ENCODE data around the gene LRRC34.

Gene LRRC34

DNA sequence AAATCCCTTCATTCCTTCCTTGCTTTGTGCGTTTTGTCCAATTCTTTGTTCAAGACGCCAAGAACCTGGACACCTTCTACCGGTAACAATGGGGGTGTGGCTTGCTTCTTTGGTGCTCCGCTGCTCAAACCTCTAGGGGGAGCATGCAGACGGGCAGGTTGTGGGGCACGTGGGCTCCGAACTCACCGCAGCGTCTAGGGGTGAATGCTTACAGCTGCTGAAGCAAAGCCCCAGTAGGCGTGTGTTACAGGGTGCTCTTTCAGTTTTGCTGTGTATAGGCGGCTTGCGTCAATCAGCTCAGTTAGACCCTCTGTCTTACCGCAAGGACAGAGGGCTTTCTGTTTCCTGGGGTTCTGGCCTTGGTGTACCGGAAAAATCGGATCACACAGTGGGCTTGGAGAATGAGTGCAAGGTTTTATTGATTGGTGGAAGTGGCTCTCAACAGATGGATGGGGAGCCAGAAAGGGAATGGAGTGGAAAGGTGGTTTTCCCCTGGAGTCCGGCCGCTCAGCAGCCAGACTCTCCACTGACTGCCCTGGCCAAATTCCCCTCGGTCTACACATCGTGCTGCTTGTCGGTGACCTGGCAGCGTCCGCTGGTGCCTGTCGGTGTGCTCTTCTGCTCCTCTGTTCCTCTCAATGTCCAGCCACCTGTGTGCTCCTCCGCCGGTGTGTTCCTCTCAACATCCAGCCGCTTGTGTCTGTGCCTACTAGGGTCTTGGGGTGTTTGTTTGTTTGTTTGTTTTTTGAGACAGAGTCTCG is 1.2 kb upstream of the LRRC34 start:
- peak; percentile 30 to 69 (median 50) for DNase-seq

DNA sequence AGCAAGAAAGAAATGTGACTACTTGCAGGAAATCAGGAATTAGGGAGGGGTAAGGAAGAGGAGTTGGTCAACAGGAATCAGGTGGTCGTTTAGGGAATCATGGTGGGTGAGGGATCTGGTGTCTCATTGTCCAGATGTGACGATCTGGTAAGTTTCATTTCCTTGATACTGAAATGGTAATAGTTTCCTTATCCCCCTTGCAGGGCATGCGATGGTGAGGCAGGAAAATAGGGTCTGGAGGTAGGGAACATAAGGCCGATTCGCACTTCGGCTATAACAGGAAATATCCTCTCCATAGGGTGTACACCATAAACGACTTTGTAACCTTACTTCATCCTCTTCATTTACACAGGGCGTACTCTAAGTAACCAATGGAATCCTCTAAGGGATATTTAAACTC is 574 bp upstream of the LRRC34 start:
- peak in 2 of 4 experiments; percentile 4 to 10 for DNase-seq

DNA sequence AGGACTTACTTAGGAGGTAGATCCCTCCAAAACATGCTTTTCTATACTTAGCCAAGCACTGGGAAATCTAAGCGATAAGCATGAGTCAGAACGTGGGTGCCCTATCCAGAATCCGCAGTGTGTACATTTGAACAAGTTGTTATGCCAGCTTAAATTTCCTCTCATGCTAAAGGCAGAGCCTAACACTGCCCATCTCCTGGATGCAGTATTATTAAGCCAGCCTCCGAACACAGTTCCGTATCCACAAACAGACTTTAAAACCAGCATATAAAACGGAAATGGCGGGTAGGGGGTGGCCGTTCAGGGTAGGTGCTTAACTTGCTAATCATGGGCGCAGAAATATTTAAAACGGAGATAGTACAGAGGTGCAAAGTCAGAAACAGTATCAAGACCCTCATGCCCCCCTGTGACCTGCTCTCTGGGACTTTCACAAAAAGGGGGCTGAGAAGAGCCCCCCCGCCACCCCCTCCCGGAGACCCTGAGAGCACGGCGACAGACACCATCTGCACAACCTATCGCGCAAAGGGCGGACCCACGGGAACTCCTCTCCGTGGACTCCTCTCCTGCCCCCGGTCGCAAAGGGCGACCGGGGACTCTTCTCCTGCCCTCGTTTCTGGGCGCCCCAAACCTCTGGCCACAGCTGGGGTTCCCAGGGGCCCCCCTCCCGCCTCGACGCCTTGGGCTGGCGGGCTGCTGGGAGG is 923 bp downstream of the LRRC34 start:
- peak in 2 of 4 experiments; percentile 17 to 34 for DNase-seq

DNA sequence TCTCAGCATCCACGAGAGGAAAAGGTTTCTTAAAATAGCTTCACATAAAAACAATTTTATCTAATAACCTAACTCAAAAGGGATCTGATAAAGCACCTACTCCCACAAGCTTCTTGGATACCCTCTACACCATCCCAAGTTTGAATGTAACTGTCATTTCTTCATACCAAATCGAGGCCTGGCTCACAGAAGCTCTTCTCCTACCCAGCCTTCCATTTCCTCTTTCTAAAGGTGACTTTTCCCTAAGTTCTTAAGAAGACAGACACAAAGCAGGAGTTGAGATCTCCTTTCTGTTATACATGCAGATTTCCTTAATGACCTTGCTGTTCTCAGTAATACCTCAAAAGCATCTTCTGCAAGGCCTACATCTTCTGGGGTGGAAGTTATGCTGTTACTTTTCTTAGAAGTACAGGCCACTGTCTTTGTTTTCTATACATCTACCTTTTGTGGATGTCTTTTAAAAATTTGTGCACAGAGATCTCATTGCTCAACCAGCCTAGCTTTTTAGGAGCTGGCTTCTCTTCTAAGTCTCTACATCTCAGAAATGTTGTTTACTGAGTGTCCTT is 3.4 kb downstream of the LRRC34 start:
- peak in 1 of 4 experiments; percentile 11 for DNase-seq

DNA sequence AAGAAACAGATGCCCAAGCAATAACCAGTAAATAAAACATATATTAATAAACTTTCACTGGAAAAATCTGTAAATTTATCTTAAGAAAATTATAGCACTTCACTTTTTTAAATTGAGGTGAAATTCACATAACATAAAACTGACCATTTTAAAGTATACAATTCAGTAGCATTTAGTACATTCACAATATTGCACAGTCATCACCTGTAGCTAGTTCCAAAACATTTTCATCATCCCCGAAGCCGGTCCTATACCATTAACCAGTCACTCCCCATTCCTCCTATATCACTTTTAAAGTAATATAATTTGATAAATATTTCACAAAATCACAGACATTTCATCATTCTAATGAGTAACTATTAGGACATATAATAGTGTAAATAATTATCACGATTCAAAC is 8.0 kb downstream of the LRRC34 start:
- no peak for DNase-seq

DNA sequence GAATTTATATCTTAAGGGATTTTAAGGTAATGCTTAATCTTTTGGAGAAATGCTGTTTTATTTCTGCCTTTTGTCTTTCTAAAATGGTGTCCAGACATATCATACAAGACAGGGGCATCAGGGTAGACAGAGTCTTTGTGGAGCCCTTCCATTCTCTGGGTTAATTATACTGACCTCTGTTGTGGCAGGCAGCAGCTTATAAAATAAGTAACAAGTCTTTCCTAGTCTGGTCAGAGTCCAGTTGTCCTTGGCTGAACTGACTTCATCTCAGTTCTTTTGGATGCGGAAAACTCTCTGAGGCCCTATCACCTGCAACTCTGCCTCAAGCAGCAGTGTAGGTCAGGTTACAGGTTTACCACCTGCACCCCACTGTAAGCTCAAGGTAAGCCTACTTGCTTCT is 20.3 kb downstream of the LRRC34 start:
- no peak for DNase-seq

DNA sequence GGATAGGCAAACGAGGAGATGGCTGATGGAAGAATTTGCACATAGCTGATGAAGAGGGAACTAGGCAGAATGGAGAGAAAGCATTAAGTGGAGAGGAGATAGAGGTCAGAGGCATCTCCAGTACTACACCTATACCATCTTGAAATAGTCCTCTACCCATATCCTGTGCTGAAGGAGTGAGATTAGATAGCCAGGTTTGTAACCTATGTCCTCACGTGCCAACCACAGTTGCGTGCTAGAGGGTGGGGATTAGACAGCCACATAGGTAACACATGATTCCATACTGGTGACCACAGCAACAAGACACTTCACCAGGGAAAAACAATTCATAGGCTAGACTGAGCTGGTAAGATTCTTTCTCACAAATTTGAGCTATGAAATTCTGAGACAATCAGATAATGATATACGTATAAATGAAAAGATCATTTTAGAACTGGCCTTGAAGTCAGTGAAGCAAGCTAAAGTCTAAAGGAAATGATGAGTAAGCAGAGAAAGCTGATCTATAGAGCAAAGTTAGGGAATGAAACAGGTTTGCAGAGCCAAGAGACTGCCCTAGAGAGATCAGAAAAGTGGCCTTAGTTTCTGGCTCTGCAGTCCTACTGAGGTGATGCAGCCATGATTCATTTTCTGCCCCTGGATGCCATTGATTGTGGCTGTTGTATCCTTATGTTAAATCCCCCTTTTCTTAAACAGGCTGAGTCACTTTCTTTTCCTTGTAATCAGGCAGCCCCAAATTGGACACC is 21.8 kb downstream of the LRRC34 start:
- DNase-seq, result no peak

DNA sequence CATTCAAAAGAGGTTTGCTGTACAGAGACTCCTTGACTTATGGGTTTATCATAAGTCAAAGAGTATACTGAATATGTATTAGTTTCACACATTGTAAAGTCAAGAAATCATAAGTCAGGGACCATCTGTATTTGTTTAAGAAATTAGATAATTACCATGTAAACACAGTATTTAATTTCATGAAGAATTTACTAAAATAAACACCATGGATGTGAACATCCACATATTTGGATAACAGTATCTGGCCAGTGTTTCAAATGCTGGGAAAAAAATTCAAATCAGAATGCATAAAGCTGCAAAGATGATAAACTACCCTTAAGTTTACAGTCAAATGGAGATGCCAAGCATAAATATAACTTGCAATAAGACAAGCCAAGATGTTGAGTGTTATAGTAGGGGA is 22.5 kb downstream of the LRRC34 start:
- no peak for DNase-seq

DNA sequence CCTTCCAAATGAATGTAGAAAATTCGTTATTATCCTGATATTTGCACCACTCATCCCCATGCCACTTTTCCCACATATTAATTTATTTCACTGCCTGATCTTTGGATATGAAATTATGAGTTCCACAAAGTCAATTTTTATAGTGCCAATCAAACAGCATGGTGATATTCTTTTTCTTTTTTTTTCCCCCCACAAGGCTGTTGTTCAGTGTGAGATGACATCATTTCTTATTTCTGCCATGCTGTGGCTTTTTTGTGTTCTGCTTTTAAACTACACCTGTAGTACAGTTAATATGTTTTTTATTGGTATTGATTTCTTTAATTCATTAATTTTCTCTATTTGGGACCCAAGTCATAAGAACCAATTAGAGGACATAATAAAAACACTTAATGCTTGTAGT is 24.9 kb downstream of the LRRC34 start:
- no peak for DNase-seq

DNA sequence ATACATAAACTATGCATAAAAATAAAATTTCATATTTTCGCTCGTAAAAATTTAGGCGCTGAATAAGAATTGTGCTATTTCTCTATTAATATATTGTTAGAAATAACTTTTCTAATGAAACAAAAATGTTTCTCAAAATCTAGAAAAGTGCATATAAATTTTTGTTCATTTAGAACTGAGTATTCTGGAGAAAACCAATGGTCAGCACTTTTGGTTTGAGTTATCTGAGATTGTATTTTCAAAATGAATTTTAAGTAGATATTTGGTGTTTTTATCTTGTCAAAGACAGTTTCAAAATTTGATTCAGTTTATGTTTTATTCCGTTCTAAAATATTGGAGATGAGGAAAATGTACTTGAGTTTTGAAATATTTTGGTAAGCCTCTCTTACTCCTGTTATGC is 25.6 kb downstream of the LRRC34 start:
- no peak for DNase-seq

DNA sequence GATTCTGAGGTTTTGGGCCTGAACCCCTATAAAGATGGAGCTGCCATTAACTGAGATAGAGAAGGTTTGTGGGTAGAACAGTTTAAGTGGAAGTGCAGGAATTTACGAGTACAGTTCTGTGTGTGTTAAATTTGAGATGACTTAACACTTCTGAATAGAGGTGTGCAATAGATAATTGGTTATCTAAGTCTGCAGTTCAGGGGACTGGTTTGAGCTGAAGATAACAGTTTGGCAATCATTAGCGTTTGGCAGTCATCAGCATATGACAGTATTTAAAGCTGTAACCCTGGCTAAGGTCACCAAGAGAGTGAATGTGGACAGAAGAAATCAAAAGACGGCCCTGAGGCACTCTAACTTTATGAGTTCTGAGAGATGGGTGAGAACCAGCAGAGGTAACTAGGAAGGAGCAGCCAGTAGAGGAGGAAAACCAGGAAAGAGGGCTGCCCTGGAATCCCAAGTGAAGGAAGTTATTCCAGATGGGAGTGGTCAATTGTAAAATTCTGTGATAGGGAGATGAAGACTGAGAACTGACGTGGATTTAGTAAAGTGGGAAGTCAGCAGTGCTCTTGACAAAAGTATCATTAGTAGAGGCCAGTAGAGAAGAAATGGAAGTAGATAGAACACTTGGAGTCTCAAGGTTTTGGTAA is 31.4 kb downstream of the LRRC34 start:
- DNase-seq, result no peak

DNA sequence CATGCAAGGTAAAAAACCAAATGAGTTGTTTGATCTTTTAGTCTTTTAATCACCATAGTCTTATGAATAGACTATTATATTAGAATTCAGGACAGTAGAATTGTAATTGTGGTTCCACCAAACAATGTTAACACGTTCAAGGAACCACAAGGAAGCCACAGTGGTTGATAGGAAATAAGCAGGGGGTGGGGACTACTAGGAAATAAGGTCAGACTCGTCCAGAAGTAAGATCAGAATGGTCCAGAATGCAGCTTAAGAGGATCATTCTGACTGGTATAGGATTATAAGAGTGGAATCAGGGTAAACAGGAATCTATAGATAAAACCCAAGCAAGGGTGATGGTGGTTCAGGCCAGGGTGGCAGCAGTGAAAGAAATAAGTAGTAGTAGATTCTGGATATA is 32.0 kb downstream of the LRRC34 start:
- no peak for DNase-seq

DNA sequence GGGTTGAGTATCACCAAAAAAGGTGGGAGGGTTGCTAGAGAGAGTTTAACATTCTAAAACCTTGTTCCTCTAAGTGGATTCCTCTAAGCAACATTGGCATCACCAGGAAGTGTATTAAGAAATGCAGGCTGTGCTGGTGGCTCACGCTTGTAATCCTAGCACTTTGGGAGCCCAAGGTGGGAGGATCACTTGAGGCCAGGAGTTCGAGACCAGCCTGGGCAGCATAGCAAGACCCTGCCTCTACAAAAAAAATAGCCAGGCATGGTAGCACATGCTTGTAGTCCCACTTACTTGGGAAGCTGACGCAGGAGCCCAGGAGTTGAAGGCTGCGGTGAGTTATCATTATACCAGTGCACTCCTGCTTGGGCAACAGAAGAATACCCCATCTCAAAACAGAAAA is 34.9 kb downstream of the LRRC34 start:
- no peak for DNase-seq

DNA sequence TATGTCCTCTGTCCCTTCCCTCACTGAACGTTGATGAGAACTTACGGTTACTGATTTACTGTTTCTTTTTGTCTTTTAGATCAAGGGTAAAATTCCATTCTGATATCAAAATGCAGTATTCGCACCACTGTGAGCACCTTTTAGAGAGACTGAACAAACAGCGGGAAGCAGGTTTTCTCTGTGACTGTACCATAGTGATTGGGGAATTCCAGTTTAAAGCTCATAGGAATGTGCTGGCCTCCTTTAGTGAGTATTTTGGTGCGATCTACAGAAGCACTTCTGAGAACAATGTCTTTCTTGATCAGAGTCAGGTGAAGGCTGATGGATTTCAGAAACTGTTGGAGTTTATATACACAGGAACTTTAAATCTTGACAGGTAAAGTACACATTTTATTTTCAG is 38.5 kb downstream of the LRRC34 start:
- DNase-seq, result no peak

DNA sequence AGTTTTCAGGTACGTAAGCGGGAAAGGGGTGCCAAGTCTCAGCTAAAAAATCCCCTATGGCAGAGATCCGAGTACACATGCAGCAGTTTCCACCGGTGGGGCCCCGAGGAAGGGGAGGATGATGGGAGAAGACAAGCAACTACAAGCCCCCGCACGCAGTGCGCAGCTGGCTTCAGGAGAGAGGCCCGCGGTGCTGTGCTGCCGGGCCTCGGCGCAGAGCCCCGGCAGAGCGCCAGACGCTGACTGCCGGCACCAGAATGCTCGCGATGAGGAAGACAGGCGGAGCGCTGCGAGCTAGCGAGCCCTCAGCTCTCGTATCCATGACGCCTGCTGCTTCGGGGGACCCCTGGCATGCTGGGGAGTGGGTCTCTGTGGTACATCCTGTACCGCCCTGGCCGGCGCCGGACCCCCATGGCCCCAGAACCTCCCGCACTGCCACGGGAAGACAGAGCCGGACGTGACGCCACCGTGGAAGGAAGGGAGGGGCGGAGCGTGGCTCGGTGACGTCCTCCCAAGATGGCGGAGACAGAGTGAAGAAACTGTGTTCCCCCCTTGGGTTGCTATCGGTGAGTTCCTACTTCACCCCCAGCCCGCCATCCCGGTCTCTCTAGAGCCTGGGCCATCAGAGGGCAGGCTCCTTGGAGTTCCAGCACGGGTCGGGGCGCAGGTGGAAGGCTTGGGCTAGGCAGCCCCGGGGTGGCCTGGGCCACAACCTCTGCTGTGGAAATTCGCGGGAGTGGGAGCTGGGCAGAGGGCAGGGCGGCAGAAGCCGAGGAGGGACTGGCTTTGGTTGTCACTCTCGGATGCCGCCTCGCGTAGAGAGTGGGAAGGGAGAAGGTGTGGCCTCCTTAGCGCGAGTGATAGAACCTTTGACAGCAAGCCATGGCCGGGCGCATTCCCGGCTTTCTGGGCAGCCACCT is 39.5 kb downstream of the LRRC34 start, which contains the start of gene MYNN:
Gene MYNN (plus strand): TSS at position 500 of the 920 bp plus-strand sequence. CDS start 900 bp downstream, outside the sequence.
- peak; percentile 93 to 96 (median 95) for DNase-seq

DNA sequence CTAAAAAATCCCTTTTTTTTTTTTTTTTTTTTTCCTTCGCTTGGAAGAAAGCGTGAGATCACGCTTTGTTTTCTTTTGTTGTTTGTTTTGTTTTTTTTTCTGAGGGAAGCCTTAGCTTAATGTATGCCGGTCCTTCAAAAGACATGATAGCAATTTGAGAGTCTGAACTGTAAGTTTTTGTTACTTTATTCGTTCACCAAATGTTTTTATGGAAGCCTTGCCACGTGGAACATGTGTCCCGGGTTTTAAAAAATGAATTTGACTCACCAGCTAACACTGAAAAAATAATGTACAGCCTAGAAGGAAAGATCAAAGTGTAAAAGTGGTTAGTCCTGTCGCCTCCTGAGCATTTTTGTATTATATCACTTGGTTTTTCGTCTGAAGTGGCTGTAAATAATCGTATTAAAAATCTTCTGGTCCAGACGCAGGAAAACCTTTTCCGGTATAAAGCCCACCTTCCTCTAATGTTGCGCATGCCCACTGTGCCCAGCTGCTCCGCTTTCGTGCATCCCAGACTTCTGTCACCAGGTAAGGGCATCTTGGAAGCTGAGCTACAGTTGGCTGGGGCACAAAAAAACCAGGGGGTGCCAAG is 40.3 kb downstream of the LRRC34 start:
- peak; percentile 65 to 82 (median 77) for DNase-seq

DNA sequence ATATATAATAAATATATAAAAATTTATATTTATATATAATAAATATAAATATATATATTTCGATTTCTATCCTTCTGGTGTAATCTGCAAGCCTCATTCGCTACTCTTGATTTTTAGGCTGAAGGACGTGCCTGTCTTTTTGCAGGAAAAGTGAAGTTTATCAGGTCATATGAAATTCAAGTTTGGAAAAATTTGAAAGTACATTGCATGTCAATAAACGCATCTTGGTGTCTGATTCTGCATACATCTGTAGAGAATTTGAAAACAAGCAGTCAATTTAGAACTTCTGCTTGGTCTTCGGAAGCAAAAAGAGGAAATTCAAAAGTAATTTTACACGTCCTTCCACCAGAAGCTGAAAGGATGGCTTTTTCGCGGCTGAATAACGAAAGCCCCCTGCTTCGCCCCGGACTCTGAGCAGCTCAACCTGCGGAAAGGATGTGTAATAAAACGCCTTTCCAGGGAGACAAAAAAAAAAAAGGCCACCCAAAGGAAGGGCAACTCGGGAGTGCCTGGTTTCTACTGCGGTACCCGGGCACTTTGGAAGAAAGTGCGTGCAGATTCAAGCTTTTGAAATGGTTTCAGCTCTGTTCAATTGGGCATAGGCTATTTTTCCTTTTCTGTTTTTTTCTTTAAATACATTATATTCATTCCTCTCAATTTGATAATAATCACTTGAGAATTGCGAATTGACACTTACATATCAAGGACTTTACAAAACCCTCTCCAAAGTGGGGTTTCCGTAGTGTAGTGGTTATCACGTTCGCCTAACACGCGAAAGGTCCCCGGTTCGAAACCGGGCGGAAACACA is 41.0 kb downstream of the LRRC34 start:
- DNase-seq, result peak; percentile 77 to 92 (median 79)

DNA sequence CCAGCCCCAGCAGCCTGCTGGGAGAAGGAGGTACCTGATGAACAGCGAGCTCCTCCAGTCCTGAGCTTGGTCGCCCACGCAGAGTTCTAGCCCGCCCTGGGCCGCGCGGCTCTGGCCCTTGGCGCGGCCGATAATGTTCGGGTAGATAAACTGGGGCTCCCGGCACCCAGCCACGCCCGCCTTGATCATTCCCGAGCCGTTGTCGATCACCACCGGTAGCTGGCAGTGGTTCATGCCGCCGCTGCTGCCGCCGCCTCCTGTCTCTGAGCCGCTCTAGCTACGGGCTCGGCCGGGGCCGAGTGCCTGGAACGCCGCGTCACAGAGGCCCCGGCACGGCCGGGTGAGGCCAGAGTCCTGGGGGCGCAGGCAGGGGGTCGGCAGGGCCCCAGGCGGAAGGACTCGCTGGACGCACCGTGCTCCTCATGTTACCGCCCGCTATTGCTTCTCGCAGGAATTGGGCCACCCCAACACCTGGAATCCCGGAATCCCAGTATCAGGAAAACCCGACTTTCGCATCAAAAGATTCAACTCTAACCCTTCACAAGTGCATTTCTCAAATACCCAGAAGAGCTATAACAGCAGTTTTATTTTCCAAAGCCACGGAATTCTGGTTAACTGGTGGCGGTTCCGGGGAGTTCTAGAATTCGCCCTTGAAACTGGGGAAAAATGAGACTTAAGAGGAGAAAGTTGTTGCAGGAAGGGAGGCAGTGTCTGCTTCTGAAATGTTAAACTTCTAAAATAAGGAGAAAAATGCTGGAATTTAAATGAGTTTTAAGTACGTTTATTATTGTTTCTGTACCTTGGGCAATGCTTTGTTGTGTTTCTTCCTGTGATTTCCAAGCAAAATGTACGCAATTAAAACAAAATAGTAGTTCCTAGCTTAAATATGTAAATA is 43.2 kb downstream of the LRRC34 start, which contains the start of gene ACTRT3:
Gene ACTRT3 (minus strand): TSS at position 275 of the 895 bp plus-strand sequence. CDS start 41 bp downstream, at position 234.
- DNase-seq, result peak; percentile 71 to 86 (median 80)
